GM11168 (cell line): ENCODE data around the gene GUCY1B1.

Source experiments
- in situ Hi-C: fragments of 300-500 bp; cut with MboI; formaldehyde crosslinking; loops from one replicate; pipeline ENCODE4 v1.12.0; 2022; ENCODE audit warnings: low sequenced_read_pairs; ENCODE audit not compliant: unreplicated experiment

The GUCY1B1 gene

GRCh38 chr4:155758481-155759371 is at the start of gene GUCY1B1:
Gene GUCY1B1, plus strand, starts transcription at chr4:155759021. Its CDS starts 120 bp downstream, at chr4:155759141.
- in situ Hi-C loops: no loop called here

- in situ Hi-C loops: no loop called here
These were observed 48.9 kb upstream of the GUCY1B1 start for GRCh38 chr4:155709918-155710317.

GRCh38 chr4:155711556-155711955 is 47.3 kb upstream of the GUCY1B1 start:
- in situ Hi-C loops: no loop called here

GRCh38 chr4:155712846-155713245 is 46.0 kb upstream of the GUCY1B1 start:
- in situ Hi-C loops: no loop called here

GRCh38 chr4:155713911-155714310 is 44.9 kb upstream of the GUCY1B1 start:
- in situ Hi-C loops: no loop called here

DNA sequence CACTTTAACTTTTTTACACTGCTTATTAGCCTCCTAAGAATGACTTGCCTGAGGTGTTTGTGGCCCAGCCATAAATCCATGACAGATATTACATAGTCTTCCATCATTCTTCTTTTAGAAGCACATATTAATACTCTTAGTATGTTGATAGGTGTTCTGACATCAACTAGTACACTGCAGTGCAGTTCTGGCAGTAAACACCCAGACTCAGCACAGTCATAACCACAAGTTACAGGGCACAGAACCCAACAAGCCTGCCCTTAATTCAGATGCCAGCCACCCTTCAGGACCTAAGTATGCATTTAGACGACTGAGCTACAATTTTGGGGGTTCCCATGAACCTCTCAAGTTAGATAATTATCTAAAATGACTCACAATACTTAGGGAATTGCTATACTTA is 36.5 kb upstream of the GUCY1B1 start:
- in situ Hi-C loops: no loop called here

- in situ Hi-C loops: no loop called here
These were observed 35.9 kb upstream of the GUCY1B1 start for GRCh38 chr4:155722816-155723499.

GRCh38 chr4:155724731-155725130 is 34.1 kb upstream of the GUCY1B1 start:
- in situ Hi-C loops: no loop called here

DNA sequence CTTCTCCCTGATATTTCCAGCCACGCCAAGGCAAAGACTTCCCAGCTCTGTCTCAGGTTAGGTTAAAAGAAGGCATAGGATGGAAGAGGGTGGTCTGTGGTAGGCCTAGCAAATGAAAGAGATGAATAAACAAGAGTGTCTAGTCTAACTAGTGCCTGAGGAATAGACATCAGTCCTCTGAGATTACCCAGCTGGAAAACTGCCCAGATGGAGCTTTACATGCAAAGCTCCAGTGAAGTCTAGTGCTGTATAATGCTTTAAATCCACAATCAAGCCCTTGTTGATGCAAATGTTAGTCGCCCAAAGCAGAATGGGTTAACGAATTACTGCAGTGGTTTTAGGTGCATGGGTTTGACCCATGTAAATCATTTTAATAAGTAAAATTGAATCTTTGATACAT is 24.8 kb upstream of the GUCY1B1 start:
- in situ Hi-C loops: no loop called here

DNA sequence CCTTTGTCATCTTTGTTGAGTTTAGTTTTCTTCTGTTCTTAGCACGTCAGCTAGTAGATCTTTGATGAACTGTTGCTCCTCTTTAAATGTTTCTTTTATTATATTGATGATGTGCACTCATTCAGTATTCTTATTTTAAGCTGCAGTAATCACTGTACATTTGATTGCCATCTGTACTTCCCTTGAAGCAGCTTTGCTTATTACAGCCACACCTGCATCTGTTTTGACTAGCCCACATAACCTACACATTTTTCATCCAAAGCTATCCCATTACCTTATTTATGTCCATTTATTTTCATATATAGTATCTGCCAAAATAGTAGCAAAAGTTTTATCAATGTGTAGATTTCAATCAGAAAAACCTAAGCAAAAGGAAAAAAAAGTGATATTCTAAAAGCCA is 23.9 kb upstream of the GUCY1B1 start:
- in situ Hi-C loops: no loop called here

GRCh38 chr4:155735496-155735895 is 23.3 kb upstream of the GUCY1B1 start:
- in situ Hi-C loops: no loop called here

- in situ Hi-C loops: no loop called here
These were observed 20.3 kb upstream of the GUCY1B1 start for GRCh38 chr4:155738548-155738947.

- in situ Hi-C loops: no loop called here
These were observed 17.3 kb upstream of the GUCY1B1 start for GRCh38 chr4:155741546-155741945.

GRCh38 chr4:155742310-155743015 is 16.4 kb upstream of the GUCY1B1 start:
- in situ Hi-C loops: no loop called here

- in situ Hi-C loops: no loop called here
These were observed 12.8 kb upstream of the GUCY1B1 start for GRCh38 chr4:155745984-155746383.

GRCh38 chr4:155748039-155748438 is 10.8 kb upstream of the GUCY1B1 start:
- in situ Hi-C loops: no loop called here

DNA sequence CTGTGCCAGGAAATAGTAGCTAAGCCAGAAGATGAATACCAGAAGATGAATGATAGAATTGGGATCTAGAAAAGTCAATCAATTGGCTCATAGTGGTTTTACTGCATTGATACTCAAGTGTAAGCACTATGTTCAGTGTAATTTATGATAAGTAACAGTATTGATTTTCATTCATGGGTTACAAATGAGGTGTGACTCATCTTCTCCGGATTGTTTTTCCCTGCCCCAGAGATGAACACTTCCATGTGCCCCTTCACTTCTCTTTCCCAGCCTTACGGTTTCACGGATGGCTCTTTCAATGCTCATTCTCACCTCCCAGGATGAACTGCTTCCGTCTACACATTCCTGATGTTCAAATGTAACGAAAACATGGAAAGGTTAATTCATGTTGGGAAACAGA is 9.8 kb upstream of the GUCY1B1 start:
- in situ Hi-C loops: no loop called here

DNA sequence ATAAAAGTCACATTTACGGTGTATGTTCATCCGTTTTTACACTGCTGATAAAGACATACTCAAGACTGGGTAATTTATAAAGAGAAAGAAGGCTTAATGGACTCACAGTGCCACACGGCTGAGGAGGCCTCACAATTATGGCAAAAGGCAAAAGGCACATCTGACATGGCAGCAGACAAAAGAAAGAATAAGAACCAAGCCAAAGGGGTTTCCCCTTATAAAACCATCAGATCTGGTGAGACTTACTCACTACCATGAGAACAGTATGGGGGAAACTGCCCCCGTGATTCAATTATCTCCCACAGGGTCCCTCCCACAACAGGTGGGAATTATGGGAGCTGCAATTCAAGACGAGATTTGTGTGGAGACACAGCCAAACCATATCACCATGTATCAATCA is 7.3 kb upstream of the GUCY1B1 start:
- in situ Hi-C loops: no loop called here

- in situ Hi-C loops: no loop called here
These were observed 1.0 kb upstream of the GUCY1B1 start for GRCh38 chr4:155757745-155758265.

- in situ Hi-C loops: no loop called here
These were observed 791 bp downstream of the GUCY1B1 start for GRCh38 chr4:155759372-155760252.
